CD4-positive, alpha-beta T cell treated with Interleukin-15 for 1 hour (primary cell): ENCODE data around the gene IFI27L1.
"Not testable (repeated sequence)": the region's sequence is repeated elsewhere in the genome, so short reads cannot be mapped to it uniquely, and the experiment has no call there.

Experiments
- DNase-seq: peaks from one replicate; pipeline ENCODE4 v3.0.0-alpha.2; 2020

The IFI27L1 gene

GRCh38 chr14:94048691-94049624, 32.2 kb upstream of the IFI27L1 start:
- DNase-seq = no peak

DNA sequence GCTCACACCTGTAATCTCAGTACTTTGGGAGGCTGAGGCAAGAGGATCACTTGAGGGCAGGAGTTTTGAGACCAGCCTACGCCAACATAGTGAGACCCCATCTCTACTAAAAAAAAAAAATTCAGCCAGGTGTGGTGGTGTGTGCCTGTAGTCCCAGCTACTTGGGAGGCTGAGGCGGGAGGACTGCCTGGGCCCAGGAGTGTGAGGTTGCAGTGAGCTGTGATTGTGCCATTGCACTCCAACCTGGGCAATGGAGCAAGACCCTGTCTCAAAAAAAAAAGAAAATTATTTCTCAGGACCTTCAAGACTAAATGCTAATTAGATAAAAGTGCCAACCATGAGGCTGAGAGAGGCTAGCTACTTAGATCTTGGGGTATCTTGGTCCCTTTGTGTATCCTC, 31.5 kb upstream of the IFI27L1 start:
- DNase-seq = no peak

DNA sequence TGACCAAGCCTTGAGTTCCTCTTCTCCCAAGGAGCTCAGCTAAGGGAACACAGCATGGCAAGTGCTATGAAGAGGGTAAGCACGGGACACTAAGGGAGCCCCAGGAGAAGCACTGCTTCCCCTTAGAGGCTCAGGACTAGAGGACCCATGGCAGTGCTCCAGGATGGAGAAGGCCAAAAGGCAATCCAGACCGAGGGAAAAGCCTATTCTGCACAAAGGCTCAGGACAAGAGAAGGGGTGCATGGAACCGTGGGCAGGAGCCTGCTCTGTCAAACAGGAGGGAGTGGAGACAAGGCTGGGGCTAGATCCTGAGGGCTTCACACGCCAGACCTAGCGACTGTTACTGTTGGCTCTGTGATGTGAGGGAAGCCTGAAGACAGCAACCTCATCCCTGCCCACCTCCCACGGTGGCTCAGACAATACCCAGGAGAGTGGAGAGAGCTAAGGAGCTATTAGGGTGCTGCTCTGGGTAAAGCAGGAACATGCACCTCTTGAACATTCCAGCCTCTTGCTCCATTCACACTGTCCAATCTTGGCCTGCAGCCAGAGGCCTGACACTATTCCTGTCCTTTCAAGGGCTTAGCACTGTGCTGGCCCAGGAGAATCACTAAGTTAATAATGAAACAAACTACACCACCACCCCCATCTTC, 30.8 kb upstream of the IFI27L1 start:
- DNase-seq = no peak

GRCh38 chr14:94051115-94051514, 30.0 kb upstream of the IFI27L1 start:
- no peak for DNase-seq

DNA sequence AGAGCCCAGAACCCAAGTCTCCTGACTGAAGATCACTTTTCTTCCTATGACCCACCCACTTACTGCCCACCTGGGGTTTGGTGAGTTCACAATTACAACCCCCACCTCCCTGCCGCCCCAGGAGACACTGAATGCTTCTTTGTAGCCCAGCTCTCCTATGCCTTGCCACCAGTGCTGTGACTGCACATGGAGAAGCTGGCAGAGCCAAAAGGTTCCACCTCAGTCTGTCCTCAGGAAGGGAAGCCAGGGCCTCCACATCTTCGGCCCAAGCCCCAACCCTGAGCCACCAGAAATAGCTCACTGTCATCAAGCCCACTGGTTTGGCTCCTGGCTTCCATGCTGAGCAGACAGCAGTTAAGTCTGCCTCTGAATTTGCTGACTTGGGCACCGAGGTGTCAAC, 29.3 kb upstream of the IFI27L1 start:
- no peak for DNase-seq

GRCh38 chr14:94052199-94052598, 28.9 kb upstream of the IFI27L1 start:
- DNase-seq = no peak

- DNase-seq = no peak
These were observed 28.4 kb upstream of the IFI27L1 start for GRCh38 chr14:94052662-94053061.

DNA sequence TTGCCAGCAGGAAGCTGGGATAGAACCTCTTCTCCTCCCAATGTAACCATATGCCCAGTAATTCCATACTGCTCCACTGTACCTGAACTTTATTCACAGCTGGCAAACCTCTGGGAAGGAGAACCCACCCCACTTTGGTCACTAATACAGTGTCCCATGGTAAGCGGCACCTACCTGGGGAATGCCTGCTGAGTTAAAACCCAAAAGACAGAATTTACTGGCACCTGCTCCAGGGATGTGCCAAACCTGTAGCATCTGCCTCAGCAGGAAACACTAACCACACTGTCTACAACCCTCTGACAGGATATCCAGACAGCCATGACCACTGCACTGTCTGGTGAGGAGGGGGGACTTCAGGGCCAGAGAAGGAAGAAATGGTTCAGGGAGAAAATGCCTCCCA, 26.7 kb upstream of the IFI27L1 start:
- no peak for DNase-seq

DNA sequence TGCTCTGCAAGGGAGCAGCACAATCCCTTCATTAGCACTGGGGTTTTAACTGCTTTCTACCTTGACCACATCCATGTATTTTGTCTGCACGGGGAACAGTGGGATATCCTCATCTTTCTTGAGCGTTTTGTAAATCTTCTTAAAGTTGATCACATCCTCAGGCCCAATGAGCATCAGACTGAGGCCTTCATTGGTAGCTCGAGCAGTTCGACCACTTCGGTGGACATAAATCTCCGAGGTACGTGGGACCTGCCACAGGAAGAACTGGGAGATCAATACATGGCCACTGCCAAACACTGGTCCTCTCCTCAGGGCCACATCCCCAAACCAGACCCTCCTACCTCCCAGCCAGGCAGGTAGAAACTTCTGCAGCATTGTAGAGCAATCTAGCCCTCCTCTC, 26.2 kb upstream of the IFI27L1 start:
- no peak for DNase-seq

DNA sequence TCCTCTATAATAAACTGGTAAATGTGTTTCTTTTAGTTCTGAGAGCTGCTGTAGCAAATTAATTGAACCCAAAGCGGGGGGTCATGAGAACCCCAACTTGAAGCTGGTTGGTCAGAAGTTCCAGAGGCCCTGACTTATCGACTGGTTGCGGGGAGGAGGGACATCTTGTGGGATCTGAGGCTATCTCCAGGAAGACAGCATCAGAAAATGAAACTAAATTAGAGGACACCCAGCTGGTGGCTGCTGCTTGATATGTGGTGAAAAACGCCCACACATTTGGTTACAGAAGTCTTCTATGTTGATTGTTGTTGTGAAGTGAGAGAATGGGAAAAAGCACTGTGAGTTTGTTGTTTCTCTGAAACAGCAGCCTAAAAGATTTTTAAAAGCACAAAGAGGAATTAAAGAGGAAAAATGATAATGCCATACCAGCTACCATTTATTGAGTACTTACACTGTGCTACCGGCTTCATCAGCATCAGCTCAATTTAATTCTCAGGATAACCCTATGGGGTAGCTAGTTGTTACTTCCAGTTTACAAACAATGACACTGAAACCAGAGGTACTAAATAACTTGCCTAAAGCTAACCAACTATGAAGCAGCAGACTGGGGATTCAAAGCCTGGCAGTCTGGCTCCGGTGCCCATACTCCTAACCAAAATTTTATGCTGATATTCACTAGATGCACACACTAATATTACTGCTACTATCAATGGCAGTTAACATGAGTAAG, 24.4 kb upstream of the IFI27L1 start:
- DNase-seq = no peak

- no peak for DNase-seq
These were observed 22.9 kb upstream of the IFI27L1 start for GRCh38 chr14:94058128-94058673.

GRCh38 chr14:94058674-94059138, 22.4 kb upstream of the IFI27L1 start:
- no peak for DNase-seq

DNA sequence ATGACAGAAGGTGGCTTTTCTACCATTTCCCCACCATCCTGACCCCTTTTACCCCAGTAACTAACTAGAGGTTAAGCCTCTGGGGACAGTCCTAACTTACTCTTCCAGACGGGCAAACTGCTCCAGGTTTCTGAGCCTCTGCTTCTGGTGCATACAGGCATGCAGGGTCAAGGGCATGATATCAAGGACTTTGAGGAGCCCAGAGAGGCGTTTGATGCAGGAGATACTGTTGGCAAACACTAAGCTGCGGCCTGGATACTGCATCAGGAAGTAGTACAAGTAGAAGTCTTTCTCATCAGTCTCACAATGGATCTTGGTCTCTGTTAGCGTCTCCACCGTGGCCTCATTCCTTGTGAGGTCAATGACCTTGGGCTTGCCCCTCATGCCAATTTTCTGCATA, 21.1 kb upstream of the IFI27L1 start:
- no peak for DNase-seq

DNA sequence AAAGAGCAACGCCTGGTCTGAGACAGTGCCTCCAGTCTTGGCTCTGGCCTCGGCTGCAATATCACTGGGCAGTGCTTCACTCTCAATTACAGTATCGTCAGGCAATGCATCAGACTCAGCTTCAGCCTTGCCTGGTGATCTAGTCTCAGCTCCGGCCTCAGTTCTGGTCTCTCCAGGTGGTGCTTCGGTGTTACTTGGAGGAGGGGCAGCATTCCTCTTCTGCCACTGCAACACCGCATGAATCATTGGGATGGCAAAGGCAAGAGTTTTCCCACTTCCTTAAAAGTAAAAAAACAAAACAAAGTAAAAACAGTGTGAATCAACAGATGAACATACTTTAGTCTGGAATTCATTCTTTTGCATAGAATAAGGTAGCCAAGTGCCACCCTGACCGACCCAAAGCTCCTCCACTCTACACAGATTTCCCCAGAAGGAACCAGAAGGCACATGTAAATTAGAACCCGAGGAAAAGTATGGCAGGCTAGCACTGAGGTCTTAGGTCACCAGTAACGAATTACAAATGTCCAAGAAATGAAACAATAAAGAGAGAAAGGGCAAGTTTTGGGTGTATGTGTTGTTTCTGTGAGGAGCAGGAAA, 18.7 kb upstream of the IFI27L1 start:
- DNase-seq = no peak

GRCh38 chr14:94066089-94066676, 14.9 kb upstream of the IFI27L1 start:
- DNase-seq = no peak

- not testable (repeated sequence) for DNase-seq
These were observed 9.0 kb upstream of the IFI27L1 start for GRCh38 chr14:94072076-94072475.

GRCh38 chr14:94074534-94074933, 6.6 kb upstream of the IFI27L1 start:
- no peak for DNase-seq

GRCh38 chr14:94075008-94075407, 6.1 kb upstream of the IFI27L1 start:
- DNase-seq = no peak

GRCh38 chr14:94077111-94077821, 3.8 kb upstream of the IFI27L1 start:
- no peak for DNase-seq

DNA sequence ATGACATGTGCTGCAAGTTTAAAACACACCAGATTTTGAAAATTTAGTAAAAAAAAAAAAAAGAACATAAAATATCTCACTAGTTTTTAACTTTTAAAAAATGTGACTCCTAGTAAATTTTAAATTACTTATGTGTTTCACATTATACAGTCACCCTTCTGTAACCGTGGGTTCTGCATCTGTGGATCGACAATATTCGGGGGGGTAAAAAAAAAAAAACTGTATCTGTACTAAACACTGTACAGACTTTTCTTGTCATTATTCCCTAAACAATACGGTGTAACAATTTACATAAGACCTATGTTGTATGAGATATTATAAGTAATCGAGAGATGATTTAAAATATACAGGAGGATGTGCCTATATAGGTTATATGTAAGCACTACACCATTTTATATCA, 3.3 kb upstream of the IFI27L1 start:
- DNase-seq = no peak

- DNase-seq = no peak
These were observed 1.1 kb upstream of the IFI27L1 start for GRCh38 chr14:94079891-94080620.
